Adrenal gland (tissue), 19 donors: ENCODE results near the gene GKN1. TPM values are rescaled to one million over a fixed set of nuclear protein-coding genes. Genes with fewer than 3 reads are reported as not detected.

ENCODE experiments used
- DNase-seq, 7 donors: peaks; one replicate each; pipeline ENCODE4 v3.0.0-alpha.2; 2019 to 2020
- H3K27ac ChIP-seq, 5 donors: fragments of 200-600 bp; sonication (generic) in 4 of 5; 1 replicate in 3 of 5; 2 replicates in 2 of 5; pipeline versions ENCODE4 v1.5.1 to v1.8.0; 2016 to 2020; ENCODE audit warnings: mild to moderate bottlenecking in 1 of 5
- H3K27me3 ChIP-seq: fragments of 200-600 bp; 2 replicates; pipeline ENCODE4 v1.8.0; 2021
- H3K36me3 ChIP-seq, 2 donors: fragments of 200-600 bp; replicated peaks in 1 of 2; 1 replicate in 1 of 2; 2 replicates in 1 of 2; pipeline versions ENCODE4 v1.5.1 to v1.8.0; 2018 to 2022
- H3K4me1 ChIP-seq, 2 donors: fragments of 200-600 bp; replicated peaks in 1 of 2; 1 replicate in 1 of 2; 2 replicates in 1 of 2; pipeline versions ENCODE4 v1.5.1 to v1.8.0; 2018 to 2021
- H3K4me3 ChIP-seq, 4 donors: fragments of 200-600 bp; sonication (generic) in 3 of 4; one replicate each; pipeline ENCODE4 v1.5.1; 2016 to 2018
- H3K9me3 ChIP-seq, 3 donors: fragments of 200-600 bp; sonication (generic) in 1 of 3; replicated peaks in 1 of 3; 1 replicate in 2 of 3; 2 replicates in 1 of 3; pipeline versions ENCODE4 v1.5.1 to v1.8.0; 2016 to 2021
- POLR2A ChIP-seq, 2 donors: fragments of 450-650 bp; IDR thresholded peaks; one replicate each; pipeline ENCODE4 v1.6.1; 2017; ENCODE audit warnings: antibody characterized with exemption in 2 of 2, mild to moderate bottlenecking in 2 of 2, moderate library complexity in 1 of 2
- WGBS, 4 donors: extraction: QIAGEN DNeasy Blood & Tissue Kit in 2 of 4; methylation state at CpG; one replicate each; pipeline versions ENCODE4 v1.1.5 to v1.1.7; 2013 to 2017; 5-methylcytosine and 5-hydroxymethylcytosine counted together
- intact Hi-C, 2 donors: fragments of 100-400 bp; cut with DNase I; formaldehyde crosslinking; loops; one replicate each; pipeline versions ENCODE4 v1.14.1 to v1.15.0; 2022 to 2023
- long read RNA-seq, 10 donors: library from polyadenylated mRNA in 3 of 10; unstranded in 2 of 10; stranded (forward) in 1 of 10; transcript quantifications; one replicate each; pipeline ENCODE4 v2.0.0 and lab custom pipeline, GENCODE V29; 2021 to 2026
- polyA plus RNA-seq, 3 donors: library from polyadenylated mRNA; stranded (reverse); fragments of 200-250 nt in 2 of 3; fragments of 350-450 nt in 1 of 3; fragmentation: Illumina TruSeq in 1 of 3; extraction: RNeasy Lipid Tissue Mini Kit (QIAGEN cat#74804) in 1 of 3; gene quantifications; one replicate each; pipeline ENCODE4 v1.2.3, GENCODE V29; 2013 to 2014
- total RNA-seq, 9 donors: library from RNA; depleted of rRNA in 4 of 9; stranded (reverse); fragments of >200 nt in 4 of 9; fragments of 120-200 nt in 1 of 9; fragmentation: NEBNext Ultra II Directional in 1 of 9; extraction: Animal tissue kit (Norgen Biotek cat#: 25700) in 1 of 9; gene quantifications; one replicate each; pipeline versions ENCODE4 v1.1.0 to v1.2.4, GENCODE V29; 2013 to 2023
- TF ChIP-seq, protein P1 (sequence below), 6 experiments: fragments of 450-650 bp in 4 of 6; fragments of 200-600 bp in 2 of 6; sonication (generic) in 1 of 6; IDR thresholded peaks; 1 replicate in 5 of 6; 2 replicates in 1 of 6; pipeline versions ENCODE4 v1.5.1 to v1.8.0; 2016 to 2021; ENCODE audit warnings: antibody characterized with exemption in 6 of 6, mild to moderate bottlenecking in 2 of 6, moderate library complexity in 1 of 6
- donor health status: healthy with polysubstance abuse.
- donor health status: Bipolar disorder and iron deficiency.
- donor health status: DM: yes; HTN: yes; CAD: no.
- donor health status: DM: no; HTN: no; CAD: no.
- donor health status: DM: no; HTN: no; CAD: no.
- donor health status: DM: yes; HTN: yes; CAD: no.

GKN1 gene, protein sequence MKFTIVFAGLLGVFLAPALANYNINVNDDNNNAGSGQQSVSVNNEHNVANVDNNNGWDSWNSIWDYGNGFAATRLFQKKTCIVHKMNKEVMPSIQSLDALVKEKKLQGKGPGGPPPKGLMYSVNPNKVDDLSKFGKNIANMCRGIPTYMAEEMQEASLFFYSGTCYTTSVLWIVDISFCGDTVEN
- total RNA-seq (1 to 10 TPM in 3 of 9 donors, under 1 TPM in 3, not detected in 3; 0.31 to 2.8 (median 1.2) TPM), polyA plus RNA-seq (1 to 10 TPM in 2 of 3 donors, under 1 TPM in 1; 0.68 to 2.9 (median 1.7) TPM)
- long read RNA-seq, donor 1 = 0 reads
- long read RNA-seq, donor 2 = 0 reads
- long read RNA-seq, donor 3 = 0 reads
- long read RNA-seq, donor 4, partial matches to known transcripts = 2 of 2 reads
- long read RNA-seq, donor 4, other reads (novel, unspliced or antisense) = 0 of 2 reads
- long read RNA-seq, donor 5, partial matches to known transcripts = 1 of 1 reads
- long read RNA-seq, donor 5, other reads (novel, unspliced or antisense) = 0 of 1 reads
- long read RNA-seq, donor 6, partial matches to known transcripts = 3 of 3 reads
- long read RNA-seq, donor 6, other reads (novel, unspliced or antisense) = 0 of 3 reads
- long read RNA-seq, donor 7 = 0 reads
- long read RNA-seq, donor 8 = 0 reads
- long read RNA-seq, donor 9 = 0 reads
- long read RNA-seq, donor 10 = 0 reads

DNA sequence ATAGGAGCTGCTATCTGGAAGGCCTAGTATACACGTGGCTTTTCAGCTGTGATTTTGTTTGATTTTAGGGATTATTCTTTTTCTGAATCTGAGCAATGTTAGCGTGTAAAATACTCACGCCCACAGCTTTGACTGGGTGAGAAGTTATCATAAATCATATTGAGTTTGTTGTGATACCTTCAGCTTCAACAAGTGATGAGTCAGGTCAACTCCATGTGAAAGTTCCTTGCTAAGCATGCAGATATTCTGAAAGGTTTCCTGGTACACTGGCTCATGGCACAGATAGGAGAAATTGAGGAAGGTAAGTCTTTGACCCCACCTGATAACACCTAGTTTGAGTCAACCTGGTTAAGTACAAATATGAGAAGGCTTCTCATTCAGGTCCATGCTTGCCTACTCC is at the start of gene GKN1:
Gene GKN1 (plus strand): TSS at position 386 of the 400 bp plus-strand sequence. CDS start 42 bp downstream, outside the sequence.
- no peak for DNase-seq
- intact Hi-C loops = no loop called here
- no peak for TF ChIP-seq POLR2A (IDR thresholded peaks at IDR 0.05)
- TF ChIP-seq, protein P1, sequence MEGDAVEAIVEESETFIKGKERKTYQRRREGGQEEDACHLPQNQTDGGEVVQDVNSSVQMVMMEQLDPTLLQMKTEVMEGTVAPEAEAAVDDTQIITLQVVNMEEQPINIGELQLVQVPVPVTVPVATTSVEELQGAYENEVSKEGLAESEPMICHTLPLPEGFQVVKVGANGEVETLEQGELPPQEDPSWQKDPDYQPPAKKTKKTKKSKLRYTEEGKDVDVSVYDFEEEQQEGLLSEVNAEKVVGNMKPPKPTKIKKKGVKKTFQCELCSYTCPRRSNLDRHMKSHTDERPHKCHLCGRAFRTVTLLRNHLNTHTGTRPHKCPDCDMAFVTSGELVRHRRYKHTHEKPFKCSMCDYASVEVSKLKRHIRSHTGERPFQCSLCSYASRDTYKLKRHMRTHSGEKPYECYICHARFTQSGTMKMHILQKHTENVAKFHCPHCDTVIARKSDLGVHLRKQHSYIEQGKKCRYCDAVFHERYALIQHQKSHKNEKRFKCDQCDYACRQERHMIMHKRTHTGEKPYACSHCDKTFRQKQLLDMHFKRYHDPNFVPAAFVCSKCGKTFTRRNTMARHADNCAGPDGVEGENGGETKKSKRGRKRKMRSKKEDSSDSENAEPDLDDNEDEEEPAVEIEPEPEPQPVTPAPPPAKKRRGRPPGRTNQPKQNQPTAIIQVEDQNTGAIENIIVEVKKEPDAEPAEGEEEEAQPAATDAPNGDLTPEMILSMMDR (IDR thresholded peaks at IDR 0.05) = no peak
- Histone ChIP-seq H3K27me3 (no peaks in the 10 kb centered on the region), H3K4me1 (peaks cover 6 to 7% of the 10 kb centered on the region in 2 donors), H3K36me3 (no peaks in the 10 kb centered on the region), H3K27ac (no peak within 1 kb of the TSS), H3K9me3 (no peaks in the 10 kb centered on the region), H3K4me3 (no peak within 1 kb of the TSS)
- whole genome bisulfite sequencing, 4 donors = 58 to 80% (median 67%) methylated on average over 3 of the region's 3 CpGs

DNA sequence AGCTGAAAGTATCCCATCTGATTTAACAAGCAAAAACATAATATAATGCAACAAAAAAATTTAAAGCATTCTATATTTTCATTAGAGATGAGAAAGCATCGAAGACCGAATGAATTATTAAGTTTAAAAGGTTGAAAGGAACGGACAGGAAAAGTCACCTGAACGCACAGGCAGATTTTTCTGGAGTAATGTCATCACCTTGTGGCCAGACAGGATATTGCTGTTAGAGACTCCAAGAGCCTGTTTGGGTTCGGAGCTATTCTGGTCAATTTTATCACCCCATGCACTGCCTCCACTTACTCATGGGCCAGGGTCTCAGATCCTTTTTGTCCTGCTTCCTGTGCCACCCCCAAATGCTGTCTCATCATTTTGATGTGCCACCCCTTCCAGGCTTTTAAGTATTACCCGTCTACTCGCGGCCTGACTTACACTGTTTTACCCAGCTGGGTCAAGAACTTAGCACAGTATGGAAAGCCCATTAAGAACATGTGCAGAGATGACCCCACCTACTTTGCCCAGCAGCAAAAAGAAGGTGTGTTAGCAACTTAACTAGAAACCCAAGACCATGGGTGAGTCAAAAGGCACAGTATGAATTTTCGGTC is 49.0 kb upstream of the GKN1 start:
- Histone ChIP-seq H3K4me1 (no peaks in the 10 kb centered on the region), H3K36me3 (no peaks in the 10 kb centered on the region), H3K4me3 (no peak overlapping the region), H3K9me3 (no peaks in the 10 kb centered on the region), H3K27ac (no peak overlapping the region), H3K27me3 (no peaks in the 10 kb centered on the region)
- peak in 6 of 7 donors; percentile 37 to 74 (median 54) for DNase-seq
- intact Hi-C loops = loop anchor here (10.0 kb wide), 2 partner anchors 441 to 461 kb away; partner anchors contain the start of genes APLF (in 1 of the 2) and FBXO48 (in 1 of the 2)
- WGBS, 4 donors = 37 to 43% (median 40%) methylated on average over 9 of the region's 9 CpGs
- no peak for TF ChIP-seq POLR2A (IDR thresholded peaks at IDR 0.05)
- TF ChIP-seq, protein P1 (IDR thresholded peaks at IDR 0.05) = peak; percentile 92 to 98 (median 94)

DNA sequence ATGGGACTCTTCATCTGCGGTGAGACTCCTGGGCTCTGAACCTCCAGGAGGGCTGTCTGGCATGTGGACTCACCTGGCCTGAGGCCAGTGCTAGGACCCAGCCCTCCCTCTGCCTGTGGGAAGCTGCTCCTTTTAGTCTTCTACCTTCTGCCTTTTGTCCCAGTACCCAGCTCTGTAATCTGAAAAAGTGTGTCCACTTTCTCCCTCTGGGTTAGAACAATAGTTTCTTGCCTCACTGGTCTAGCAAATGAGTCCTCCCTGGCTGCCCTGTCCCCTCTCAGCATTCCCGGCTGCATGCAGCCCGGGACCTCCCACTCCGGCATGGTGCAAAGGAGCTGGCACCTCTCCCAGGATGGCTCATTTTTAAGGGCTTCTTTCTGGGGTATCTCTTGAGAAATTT is 47.6 kb upstream of the GKN1 start:
- WGBS, 4 donors = 65 to 79% (median 75%) methylated on average over 4 of the region's 4 CpGs

More for the DNA sequence above, 47.6 kb upstream of the GKN1 start:
- Histone ChIP-seq H3K4me3 (no peak overlapping the region), H3K27ac (no peak overlapping the region), H3K36me3 (no peaks in the 10 kb centered on the region), H3K9me3 (no peaks in the 10 kb centered on the region), H3K27me3 (no peaks in the 10 kb centered on the region), H3K4me1 (no peaks in the 10 kb centered on the region)
- TF ChIP-seq, protein P1 (IDR thresholded peaks at IDR 0.05) = no peak
- TF ChIP-seq POLR2A (IDR thresholded peaks at IDR 0.05) = no peak
- intact Hi-C loops = loop anchor here (10.0 kb wide), 2 partner anchors 442 to 462 kb away; partner anchors contain the start of genes APLF (in 1 of the 2) and FBXO48 (in 1 of the 2)
- no peak for DNase-seq
